HG02981 (cell line): ENCODE data around the gene MEGF6.

Experiments
- ATAC-seq: cut with Tn5 transposase; IDR thresholded peaks from one replicate; pipeline ENCODE4 v1.9.1; 2021; ENCODE audit warnings: mild to moderate bottlenecking, moderate library complexity; ENCODE audit not compliant: unreplicated experiment

MEGF6 gene

GRCh38 chr1:3610527-3611169 is 660 bp downstream of the MEGF6 start:
- ATAC-seq: no peak

GRCh38 chr1:3609769-3610526 is 1.4 kb downstream of the MEGF6 start:
- no peak for ATAC-seq

- no peak for ATAC-seq
Measured at GRCh38 chr1:3609016-3609768, 2.1 kb downstream of the MEGF6 start.

- ATAC-seq: no peak
Measured at GRCh38 chr1:3608154-3608553, 3.2 kb downstream of the MEGF6 start.

GRCh38 chr1:3607703-3608065 is 3.6 kb downstream of the MEGF6 start:
- no peak for ATAC-seq

GRCh38 chr1:3606779-3607702 is 4.3 kb downstream of the MEGF6 start:
- no peak for ATAC-seq

GRCh38 chr1:3604997-3605823 is 6.1 kb downstream of the MEGF6 start:
- ATAC-seq: no peak

- no peak for ATAC-seq
Measured at GRCh38 chr1:3604468-3604974, 6.8 kb downstream of the MEGF6 start.

- no peak for ATAC-seq
Measured at GRCh38 chr1:3603571-3604467, 7.5 kb downstream of the MEGF6 start.

GRCh38 chr1:3603156-3603555 is 8.2 kb downstream of the MEGF6 start:
- no peak for ATAC-seq

GRCh38 chr1:3602375-3602774 is 8.9 kb downstream of the MEGF6 start:
- ATAC-seq: no peak

GRCh38 chr1:3601743-3602142 is 9.6 kb downstream of the MEGF6 start:
- no peak for ATAC-seq

GRCh38 chr1:3600354-3600753 is 11.0 kb downstream of the MEGF6 start:
- ATAC-seq: no peak

- ATAC-seq: no peak
Measured at GRCh38 chr1:3599816-3600215, 11.5 kb downstream of the MEGF6 start.

GRCh38 chr1:3599286-3599811 is 12.0 kb downstream of the MEGF6 start:
- ATAC-seq: no peak

- no peak for ATAC-seq
Measured at GRCh38 chr1:3598522-3599285, 12.6 kb downstream of the MEGF6 start.

GRCh38 chr1:3598051-3598491 is 13.2 kb downstream of the MEGF6 start:
- no peak for ATAC-seq

GRCh38 chr1:3597599-3597964 is 13.7 kb downstream of the MEGF6 start:
- no peak for ATAC-seq
